Nephron (organoid): ENCODE results near the gene TACR2.

Experiments used
- H3K27ac Mint-ChIP-seq, 3 experiments: 2 replicates each; pipeline ENCODE4 v1.8.0; 2020; ENCODE audit warnings: mixed read lengths in 3 of 3, mild to moderate bottlenecking in 2 of 3, moderate library complexity in 1 of 3
- H3K27me3 Mint-ChIP-seq: 2 replicates; pipeline ENCODE4 v1.8.0; 2021; ENCODE audit warnings: low read depth, mild to moderate bottlenecking, moderate library complexity, mixed read lengths
- H3K36me3 Mint-ChIP-seq: 2 replicates; pipeline ENCODE4 v1.8.0; 2020; ENCODE audit warnings: low read depth, mixed read lengths
- H3K4me1 Mint-ChIP-seq: 2 replicates; pipeline ENCODE4 v1.8.0; 2020; ENCODE audit warnings: mixed read lengths
- H3K4me3 Mint-ChIP-seq, 3 experiments: 2 replicates each; pipeline ENCODE4 v1.8.0; 2020; ENCODE audit warnings: mild to moderate bottlenecking in 3 of 3, mixed read lengths in 3 of 3, moderate library complexity in 2 of 3
- H3K9me3 Mint-ChIP-seq: 2 replicates; pipeline ENCODE4 v1.8.0; 2020; ENCODE audit warnings: mixed read lengths
- CTCF ChIP-seq, 3 experiments: fragments of 200-600 bp; sonication (generic); IDR thresholded peaks; one replicate each; pipeline ENCODE4 v1.5.0; 2021; ENCODE audit warnings: antibody characterized with exemption in 3 of 3; ENCODE audit not compliant: unreplicated experiment in 3 of 3

Gene TACR2

GRCh38 chr10:69419096-69419743 is 2.5 kb upstream of the TACR2 start:
- H3K4me3 Mint-ChIP-seq = no peak overlapping the region
- no peak for TF ChIP-seq CTCF (IDR thresholded peaks at IDR 0.05; ENCODE audit: unreplicated experiment in 3 of 3)
- no peak overlapping the region for H3K27ac Mint-ChIP-seq
- no peaks in the 10 kb centered on the region for H3K9me3 Mint-ChIP-seq
- no peaks in the 10 kb centered on the region for H3K36me3 Mint-ChIP-seq
- peaks cover 10% of the 10 kb centered on the region for H3K27me3 Mint-ChIP-seq
- peaks cover 5% of the 10 kb centered on the region for H3K4me1 Mint-ChIP-seq

GRCh38 chr10:69418052-69418752 is 1.5 kb upstream of the TACR2 start:
- H3K4me3 Mint-ChIP-seq = no peak overlapping the region
- no peak for TF ChIP-seq CTCF (IDR thresholded peaks at IDR 0.05; ENCODE audit: unreplicated experiment in 3 of 3)
- no peaks in the 10 kb centered on the region for H3K9me3 Mint-ChIP-seq
- H3K27me3 Mint-ChIP-seq = peaks cover 10% of the 10 kb centered on the region
- H3K4me1 Mint-ChIP-seq = peaks cover 7% of the 10 kb centered on the region
- H3K27ac Mint-ChIP-seq = peak overlapping the region in 2 of 3 experiments; percentile 28 to 70
- no peaks in the 10 kb centered on the region for H3K36me3 Mint-ChIP-seq

GRCh38 chr10:69417542-69417941 is 824 bp upstream of the TACR2 start:
- peaks cover 10% of the 10 kb centered on the region for H3K27me3 Mint-ChIP-seq
- no peaks in the 10 kb centered on the region for H3K9me3 Mint-ChIP-seq
- no peak for TF ChIP-seq CTCF (IDR thresholded peaks at IDR 0.05; ENCODE audit: unreplicated experiment in 3 of 3)
- peak overlapping the region in 1 of 3 experiments; percentile 28 for H3K27ac Mint-ChIP-seq
- no peak overlapping the region for H3K4me3 Mint-ChIP-seq
- no peaks in the 10 kb centered on the region for H3K36me3 Mint-ChIP-seq
- peaks cover 9% of the 10 kb centered on the region for H3K4me1 Mint-ChIP-seq

GRCh38 chr10:69415951-69416350 is 767 bp downstream of the TACR2 start:
- TF ChIP-seq CTCF (IDR thresholded peaks at IDR 0.05; ENCODE audit: unreplicated experiment in 3 of 3) = no peak
- Mint-ChIP-seq H3K27ac (no peak overlapping the region), H3K36me3 (no peaks in the 10 kb centered on the region), H3K27me3 (peaks cover 8% of the 10 kb centered on the region), H3K4me3 (no peak overlapping the region), H3K9me3 (no peaks in the 10 kb centered on the region), H3K4me1 (peaks cover 9% of the 10 kb centered on the region)

GRCh38 chr10:69415049-69415448 is 1.7 kb downstream of the TACR2 start:
- Mint-ChIP-seq H3K9me3 (no peaks in the 10 kb centered on the region), H3K27me3 (peaks cover 8% of the 10 kb centered on the region), H3K4me1 (peaks cover 9% of the 10 kb centered on the region), H3K4me3 (no peak overlapping the region), H3K36me3 (no peaks in the 10 kb centered on the region), H3K27ac (no peak overlapping the region)
- TF ChIP-seq CTCF (IDR thresholded peaks at IDR 0.05; ENCODE audit: unreplicated experiment in 3 of 3) = no peak
